Measurements from ENCODE around the gene LRRC63. TPM values are rescaled to one million over a fixed set of nuclear protein-coding genes. Genes with fewer than 3 reads are reported as not detected.

The LRRC63 gene
- total RNA-seq, 1 experiment from 2014 or later = not detected

DNA sequence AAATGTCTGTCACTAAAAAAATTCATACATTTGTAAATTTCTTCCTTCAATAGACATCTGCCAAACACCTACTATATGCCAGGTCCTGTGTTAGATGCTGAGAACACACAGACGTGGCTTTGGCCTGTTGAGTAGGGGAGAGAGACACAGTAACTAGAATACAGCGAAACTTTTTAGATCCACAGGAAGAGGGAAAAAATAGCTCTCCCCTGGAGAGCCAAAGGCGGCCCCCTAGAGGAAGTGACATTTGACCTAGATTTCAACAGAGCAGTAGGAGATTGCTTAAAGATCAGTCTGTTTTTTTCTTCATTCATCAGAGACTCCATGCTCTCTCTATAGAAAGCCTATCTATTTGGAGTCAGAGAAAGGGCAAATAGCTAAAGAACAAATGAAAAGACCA lies 41.0 kb upstream of the LRRC63 start:
- no peak for ATAC-seq
- ChIA-PET CTCF (interaction anchor here (2.0 to 2.8 kb wide), 2 partner anchors 10 to 11 kb away, joined by 9 to 12 read pairs; no protein-coding TSS in a partner anchor), RAD21 (ENCODE audit: low non-redundant PET in 1 of 2, low total read pairs in 2 of 2, uncharacterized antibody in 2 of 2, unreplicated experiment in 2 of 2) (no interaction called here), POLR2A (no interaction called here)
- Histone ChIP-seq H3K36me3 (ENCODE audit: control insufficient read depth in 1 of 2, insufficient read depth in 2 of 2, low read length in 2 of 2) (no peaks in the 10 kb centered on the region), H3K4me2 (ENCODE audit: low read length) (no peak overlapping the region), H3K9me2 (ENCODE audit: insufficient read depth) (no peaks in the 10 kb centered on the region), H4K20me1 (ENCODE audit: insufficient read depth) (no peaks in the 10 kb centered on the region), H3K9me3 (ENCODE audit: control insufficient read depth in 1 of 2, insufficient read depth in 1 of 2, low read depth in 1 of 2, low read length in 2 of 2) (no peaks in the 10 kb centered on the region), H3K27ac (ENCODE audit: low read depth, low read length) (no peak overlapping the region), H3K79me2 (ENCODE audit: insufficient read depth, low read length) (no peaks in the 10 kb centered on the region), H3K4me1 (ENCODE audit: control insufficient read depth in 1 of 2, insufficient read depth in 2 of 2, low read length in 2 of 2) (0 out of 4 replicates have a peak, but pooled peaks cover 0 to 3% of the 10 kb centered on the region in 2 experiments), H3K4me3 (replicated peaks in 1 of 2; ENCODE audit: low read depth in 1 of 2, low read length in 2 of 2) (no peak overlapping the region), H3K27me3 (ENCODE audit: insufficient read depth, low read length) (peaks cover 20% of the 10 kb centered on the region; the same call in 1 of the 2 replicates), H3K9ac (ENCODE audit: low read length) (no peak overlapping the region), H2AFZ (ENCODE audit: low read depth, low read length, poor library complexity, severe bottlenecking) (no peak overlapping the region)
- DNase-seq (ENCODE audit: low read depth, low spot score) = no peak
- BruUV-seq (replicated peaks) = no TSS peak
- intact Hi-C loops (cut with micrococcal nuclease) = no loop called here
- no peak for TF ChIP-seq RAD21 (IDR thresholded peaks at IDR 0.05; ENCODE audit: low read depth)
- TF ChIP-seq SIN3A (IDR thresholded peaks at IDR 0.05; ENCODE audit: low read depth) = no peak
- TF ChIP-seq MAX (IDR thresholded peaks at IDR 0.05) = no peak
- TF ChIP-seq, protein P1, sequence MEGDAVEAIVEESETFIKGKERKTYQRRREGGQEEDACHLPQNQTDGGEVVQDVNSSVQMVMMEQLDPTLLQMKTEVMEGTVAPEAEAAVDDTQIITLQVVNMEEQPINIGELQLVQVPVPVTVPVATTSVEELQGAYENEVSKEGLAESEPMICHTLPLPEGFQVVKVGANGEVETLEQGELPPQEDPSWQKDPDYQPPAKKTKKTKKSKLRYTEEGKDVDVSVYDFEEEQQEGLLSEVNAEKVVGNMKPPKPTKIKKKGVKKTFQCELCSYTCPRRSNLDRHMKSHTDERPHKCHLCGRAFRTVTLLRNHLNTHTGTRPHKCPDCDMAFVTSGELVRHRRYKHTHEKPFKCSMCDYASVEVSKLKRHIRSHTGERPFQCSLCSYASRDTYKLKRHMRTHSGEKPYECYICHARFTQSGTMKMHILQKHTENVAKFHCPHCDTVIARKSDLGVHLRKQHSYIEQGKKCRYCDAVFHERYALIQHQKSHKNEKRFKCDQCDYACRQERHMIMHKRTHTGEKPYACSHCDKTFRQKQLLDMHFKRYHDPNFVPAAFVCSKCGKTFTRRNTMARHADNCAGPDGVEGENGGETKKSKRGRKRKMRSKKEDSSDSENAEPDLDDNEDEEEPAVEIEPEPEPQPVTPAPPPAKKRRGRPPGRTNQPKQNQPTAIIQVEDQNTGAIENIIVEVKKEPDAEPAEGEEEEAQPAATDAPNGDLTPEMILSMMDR (IDR thresholded peaks at IDR 0.05 in 2 of 3, conservative IDR thresholded peaks at IDR 0.05 in 1 of 3; ENCODE audit: borderline replicate concordance in 1 of 3, insufficient read depth in 1 of 3, low read depth in 2 of 3, low read length in 2 of 3) = no peak
- TF ChIP-seq POLR2AphosphoS5 (IDR thresholded peaks at IDR 0.05; ENCODE audit: low read depth, low read length) = no peak
- no peak for TF ChIP-seq POLR2A (IDR thresholded peaks at IDR 0.05; ENCODE audit: borderline replicate concordance, extremely low read depth, insufficient read depth, insufficient read length)
- TF ChIP-seq SRF (IDR thresholded peaks at IDR 0.05; ENCODE audit: low read depth) = no peak
- no peak for TF ChIP-seq EZH2 (IDR thresholded peaks at IDR 0.05)
- no peak for TF ChIP-seq TCF7L2 (IDR thresholded peaks at IDR 0.05; ENCODE audit: borderline replicate concordance, extremely low read depth, insufficient read depth, insufficient read length)
- TF ChIP-seq ZNF274 (IDR thresholded peaks at IDR 0.05; ENCODE audit: low read depth, low read length) = no peak
- no peak for TF ChIP-seq ELF1 (IDR thresholded peaks at IDR 0.05; ENCODE audit: borderline replicate concordance, low read depth)
- no peak for TF ChIP-seq SP1 (IDR thresholded peaks at IDR 0.05; ENCODE audit: low read depth)
- TF ChIP-seq, protein P2, sequence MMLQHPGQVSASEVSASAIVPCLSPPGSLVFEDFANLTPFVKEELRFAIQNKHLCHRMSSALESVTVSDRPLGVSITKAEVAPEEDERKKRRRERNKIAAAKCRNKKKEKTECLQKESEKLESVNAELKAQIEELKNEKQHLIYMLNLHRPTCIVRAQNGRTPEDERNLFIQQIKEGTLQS (IDR thresholded peaks at IDR 0.05) = no peak

Measured in HCT116 (cell line).